GM19467 (cell line): ENCODE measurements around the gene TEKT3.

Source experiments
- ATAC-seq: cut with Tn5 transposase; IDR thresholded peaks from one replicate; pipeline ENCODE4 v1.9.1; 2021; ENCODE audit warnings: mild to moderate bottlenecking, moderate library complexity; ENCODE audit not compliant: unreplicated experiment

TEKT3 gene

GRCh38 chr17:15267996-15268395 is 73.4 kb downstream of the TEKT3 start:
- ATAC-seq: no peak

GRCh38 chr17:15266325-15267125 is 74.9 kb downstream of the TEKT3 start:
- no peak for ATAC-seq

DNA sequence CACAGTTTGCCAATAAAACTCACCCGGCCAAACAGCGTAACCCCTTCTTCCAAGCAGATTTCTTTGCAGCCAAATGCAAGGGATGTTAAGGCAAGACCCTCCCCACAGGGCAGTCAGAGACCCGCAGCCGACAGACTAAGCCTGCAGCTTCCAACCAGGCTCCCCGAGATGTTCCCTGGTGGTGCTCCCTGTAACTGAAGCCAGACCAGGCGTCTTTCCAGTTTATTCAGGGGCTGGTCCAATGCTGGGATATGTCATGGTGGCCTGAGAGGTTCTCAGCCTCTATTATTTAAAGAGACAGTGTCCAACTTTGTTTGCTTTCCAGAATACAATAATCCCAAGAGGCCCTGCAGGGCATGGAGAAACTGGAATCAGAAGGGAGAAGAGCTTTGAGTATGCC is 76.3 kb downstream of the TEKT3 start, which contains the start of gene PMP22:
PMP22 (minus strand) TSS at position 196 of the 400 bp plus-strand sequence. CDS start 4,599 bp downstream, outside the sequence.
- ATAC-seq: no peak

GRCh38 chr17:15264542-15264941 is 76.9 kb downstream of the TEKT3 start:
- no peak for ATAC-seq

- ATAC-seq: no peak
These were observed 77.7 kb downstream of the TEKT3 start for GRCh38 chr17:15263680-15264079.

DNA sequence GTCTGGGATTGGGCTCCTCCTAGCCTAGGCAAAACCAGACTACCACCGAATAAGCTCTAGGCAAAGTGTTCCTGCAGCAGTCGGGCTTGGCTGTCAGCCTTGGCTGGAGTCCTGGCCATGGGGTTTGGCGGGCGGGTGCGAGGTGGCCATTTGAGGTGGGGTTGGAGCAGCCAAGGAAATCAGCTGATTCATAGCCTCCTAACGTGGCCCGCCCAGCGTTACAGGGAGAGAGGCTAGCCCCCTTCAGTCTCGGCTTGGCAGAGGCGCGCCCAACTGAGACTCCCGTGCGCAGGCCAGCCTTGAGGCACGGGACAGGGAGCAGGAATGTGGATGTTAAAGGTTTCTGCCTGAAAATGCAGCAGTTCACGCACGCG is 78.2 kb downstream of the TEKT3 start:
- no peak for ATAC-seq

DNA sequence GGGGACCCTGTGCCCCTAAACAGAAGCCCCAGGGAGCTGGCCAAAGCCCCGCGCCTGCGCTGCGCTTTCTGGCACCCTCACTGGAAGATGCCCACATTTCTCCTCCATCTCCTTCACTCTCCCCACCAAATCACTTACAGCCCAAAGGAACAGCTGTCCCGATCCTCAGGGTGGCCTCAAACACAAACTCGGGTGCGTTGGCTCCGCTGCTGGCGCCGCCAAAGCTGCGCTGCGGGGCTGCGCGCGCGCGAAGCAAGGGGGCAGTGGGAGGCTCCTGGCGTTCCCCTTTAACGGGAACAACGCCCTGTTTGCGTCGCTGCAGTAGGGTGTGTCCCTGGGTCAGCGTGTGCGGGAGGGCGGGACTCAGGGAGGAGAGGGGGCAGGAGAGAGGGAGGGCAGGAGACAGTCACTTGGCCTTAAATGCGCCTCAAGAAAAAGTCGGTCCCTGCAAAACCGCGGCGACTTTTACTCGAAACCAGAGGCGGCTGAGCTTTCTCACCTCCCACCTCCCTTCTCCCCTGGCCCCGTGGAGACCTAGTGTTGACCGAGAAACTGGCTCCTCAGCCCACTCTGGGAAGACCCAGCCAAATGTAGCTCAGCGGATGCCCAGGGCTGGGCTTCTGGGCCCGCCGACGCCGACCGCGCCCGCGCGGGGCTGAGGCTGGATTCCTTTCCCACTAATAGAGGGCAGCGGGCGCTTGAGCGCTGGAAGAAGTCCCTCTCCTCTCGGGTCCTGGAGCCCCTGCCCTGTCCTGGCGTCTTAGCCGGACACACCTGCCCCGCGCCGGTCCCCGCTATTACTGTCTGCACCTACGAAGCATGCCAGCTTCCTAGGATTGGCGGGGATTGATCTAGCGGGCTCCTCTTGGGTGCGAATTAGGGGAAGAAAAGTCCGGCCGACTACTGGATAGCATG is 78.8 kb downstream of the TEKT3 start:
- no peak for ATAC-seq

GRCh38 chr17:15261802-15262290 is 79.6 kb downstream of the TEKT3 start:
- ATAC-seq: no peak

- no peak for ATAC-seq
These were observed 80.1 kb downstream of the TEKT3 start for GRCh38 chr17:15261258-15261801.

DNA sequence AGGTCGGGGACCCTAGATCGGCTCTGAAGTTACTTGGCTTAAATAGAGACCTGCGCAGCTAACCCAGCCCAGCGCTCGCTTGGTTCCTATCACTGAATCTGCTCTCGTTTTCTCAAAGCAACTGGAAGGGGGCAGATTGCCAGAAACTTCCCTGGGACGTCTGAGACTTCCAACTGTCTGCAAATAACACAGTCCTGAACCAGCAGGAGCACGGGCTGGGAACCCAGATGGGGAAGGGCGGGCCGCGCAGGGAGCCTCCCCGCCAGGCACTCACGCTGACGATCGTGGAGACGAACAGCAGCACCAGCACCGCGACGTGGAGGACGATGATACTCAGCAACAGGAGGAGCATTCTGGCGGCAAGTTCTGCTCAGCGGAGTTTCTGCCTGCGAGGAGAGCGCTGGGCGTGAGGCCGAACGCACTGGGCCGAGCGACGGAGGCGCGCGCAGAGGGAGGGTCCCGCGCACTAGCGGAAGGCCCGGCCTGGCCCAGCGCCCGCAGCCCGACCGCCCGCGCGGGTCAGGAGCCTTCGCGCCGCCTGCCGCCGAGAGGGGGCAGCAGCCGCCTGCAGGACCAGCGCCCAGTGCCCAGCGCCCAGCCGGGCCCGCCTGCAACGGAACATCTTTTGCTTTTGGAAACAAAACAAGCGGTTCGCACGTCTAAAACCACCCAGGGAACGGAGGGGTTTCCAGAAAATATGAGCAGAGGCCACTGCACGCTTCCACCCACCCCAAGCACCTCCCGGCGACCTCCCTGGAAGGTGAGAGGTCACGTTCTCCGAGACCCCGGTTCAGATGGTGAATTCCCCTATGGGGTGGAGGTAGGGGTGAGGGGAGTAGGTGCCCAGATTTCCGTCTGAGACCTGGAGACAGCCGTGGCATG is 80.8 kb downstream of the TEKT3 start:
- no peak for ATAC-seq

- ATAC-seq: no peak
These were observed 83.4 kb downstream of the TEKT3 start for GRCh38 chr17:15257796-15258512.

- ATAC-seq: peak; percentile 79
These were observed 84.1 kb downstream of the TEKT3 start for GRCh38 chr17:15257258-15257788.

DNA sequence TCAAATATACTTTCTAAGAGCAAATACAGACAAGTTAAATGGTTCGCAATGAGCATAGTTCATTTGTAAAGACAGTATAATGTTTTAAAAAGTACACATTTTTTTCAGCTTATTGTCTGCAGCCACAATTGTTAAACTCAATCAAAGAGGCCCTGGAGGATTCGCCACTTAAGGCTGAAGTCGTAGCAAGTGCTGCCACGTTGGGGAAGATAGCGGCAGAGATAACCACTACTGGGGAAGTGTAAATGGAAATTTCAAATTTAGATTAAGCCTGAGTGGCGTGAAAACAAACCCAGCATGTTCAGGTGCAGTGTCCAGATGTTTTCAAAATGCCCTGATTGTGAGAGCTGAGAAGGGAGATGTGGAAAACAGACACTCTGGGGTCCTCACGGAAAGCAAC is 84.7 kb downstream of the TEKT3 start:
- no peak for ATAC-seq

- no peak for ATAC-seq
These were observed 85.5 kb downstream of the TEKT3 start for GRCh38 chr17:15255713-15256454.
